ENCODE measurements around the gene UNC5A.

The UNC5A gene

GRCh38 chr5:176810081-176810597 is at the start of gene UNC5A:
Gene UNC5A, plus strand, starts transcription at chr5:176810559. Its CDS starts 192 bp downstream, at chr5:176810751.
- DNase-seq (ENCODE audit: low spot score) = no peak

- no peak for DNase-seq (ENCODE audit: low spot score)
Measured at GRCh38 chr5:176761755-176762154, 48.6 kb upstream of the UNC5A start.

GRCh38 chr5:176762489-176762888 is 47.9 kb upstream of the UNC5A start:
- no peak for DNase-seq (ENCODE audit: low spot score)

GRCh38 chr5:176765687-176766086 is 44.7 kb upstream of the UNC5A start:
- DNase-seq (ENCODE audit: low spot score) = no peak

GRCh38 chr5:176768174-176768970 is 42.0 kb upstream of the UNC5A start:
- DNase-seq (ENCODE audit: low spot score) = no peak

- DNase-seq (ENCODE audit: low spot score) = no peak
Measured at GRCh38 chr5:176769911-176770310, 40.4 kb upstream of the UNC5A start.

- no peak for DNase-seq (ENCODE audit: low spot score)
Measured at GRCh38 chr5:176770431-176770830, 39.9 kb upstream of the UNC5A start.

GRCh38 chr5:176771102-176771845 is 39.1 kb upstream of the UNC5A start:
- no peak for DNase-seq (ENCODE audit: low spot score)

GRCh38 chr5:176772271-176773210 is 37.8 kb upstream of the UNC5A start:
- no peak for DNase-seq (ENCODE audit: low spot score)

- DNase-seq (ENCODE audit: low spot score) = no peak
Measured at GRCh38 chr5:176773408-176774035, 36.8 kb upstream of the UNC5A start.

- no peak for DNase-seq (ENCODE audit: low spot score)
Measured at GRCh38 chr5:176774216-176775171, 35.9 kb upstream of the UNC5A start.

- DNase-seq (ENCODE audit: low spot score) = no peak
Measured at GRCh38 chr5:176775409-176775808, 35.0 kb upstream of the UNC5A start.

GRCh38 chr5:176776141-176776865 is 34.1 kb upstream of the UNC5A start:
- no peak for DNase-seq (ENCODE audit: low spot score)

- no peak for DNase-seq (ENCODE audit: low spot score)
Measured at GRCh38 chr5:176776916-176777315, 33.4 kb upstream of the UNC5A start.

GRCh38 chr5:176778921-176779465 is 31.4 kb upstream of the UNC5A start:
- no peak for DNase-seq (ENCODE audit: low spot score)

GRCh38 chr5:176779537-176779936 is 30.8 kb upstream of the UNC5A start:
- no peak for DNase-seq (ENCODE audit: low spot score)

GRCh38 chr5:176780176-176781053 is 29.9 kb upstream of the UNC5A start:
- DNase-seq (ENCODE audit: low spot score) = no peak

GRCh38 chr5:176781054-176781375 is 29.3 kb upstream of the UNC5A start:
- no peak for DNase-seq (ENCODE audit: low spot score)
